GM12873 (cell line): ENCODE measurements around the gene OSBP2.

ENCODE experiments used
- TF ChIP-seq, protein P1 (sequence below): IDR thresholded peaks from 2 replicates; pipeline ENCODE4 v1.5.1; 2012; ENCODE audit warnings: low read depth, mild to moderate bottlenecking, moderate library complexity, low read length, control low read depth; ENCODE audit not compliant: insufficient read depth; ENCODE audit errors: missing control alignments

OSBP2 gene

GRCh38 chr22:30806391-30806861, 111.8 kb downstream of the OSBP2 start:
- TF ChIP-seq, protein P1, sequence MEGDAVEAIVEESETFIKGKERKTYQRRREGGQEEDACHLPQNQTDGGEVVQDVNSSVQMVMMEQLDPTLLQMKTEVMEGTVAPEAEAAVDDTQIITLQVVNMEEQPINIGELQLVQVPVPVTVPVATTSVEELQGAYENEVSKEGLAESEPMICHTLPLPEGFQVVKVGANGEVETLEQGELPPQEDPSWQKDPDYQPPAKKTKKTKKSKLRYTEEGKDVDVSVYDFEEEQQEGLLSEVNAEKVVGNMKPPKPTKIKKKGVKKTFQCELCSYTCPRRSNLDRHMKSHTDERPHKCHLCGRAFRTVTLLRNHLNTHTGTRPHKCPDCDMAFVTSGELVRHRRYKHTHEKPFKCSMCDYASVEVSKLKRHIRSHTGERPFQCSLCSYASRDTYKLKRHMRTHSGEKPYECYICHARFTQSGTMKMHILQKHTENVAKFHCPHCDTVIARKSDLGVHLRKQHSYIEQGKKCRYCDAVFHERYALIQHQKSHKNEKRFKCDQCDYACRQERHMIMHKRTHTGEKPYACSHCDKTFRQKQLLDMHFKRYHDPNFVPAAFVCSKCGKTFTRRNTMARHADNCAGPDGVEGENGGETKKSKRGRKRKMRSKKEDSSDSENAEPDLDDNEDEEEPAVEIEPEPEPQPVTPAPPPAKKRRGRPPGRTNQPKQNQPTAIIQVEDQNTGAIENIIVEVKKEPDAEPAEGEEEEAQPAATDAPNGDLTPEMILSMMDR = no peak

DNA sequence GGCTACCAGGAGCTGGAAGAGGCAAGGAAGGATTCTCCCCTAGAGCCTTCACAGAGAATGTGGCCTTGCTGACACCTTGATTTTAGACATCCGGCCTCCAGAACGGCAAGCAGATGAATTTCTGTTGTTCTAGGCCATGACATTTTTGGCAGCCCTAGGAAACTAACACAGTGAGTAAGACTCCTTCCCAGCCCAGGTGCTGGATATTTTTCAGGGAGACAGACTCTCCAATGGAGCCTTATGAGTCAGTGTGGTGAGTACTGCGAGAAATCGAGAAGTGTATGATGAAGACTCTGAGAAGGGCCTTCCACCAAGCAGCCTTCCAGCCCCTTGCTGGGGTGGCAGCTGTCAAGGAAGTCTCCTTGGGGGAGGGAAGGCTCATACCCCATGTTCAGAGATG, 114.4 kb downstream of the OSBP2 start:
- TF ChIP-seq, protein P1 = no peak

DNA sequence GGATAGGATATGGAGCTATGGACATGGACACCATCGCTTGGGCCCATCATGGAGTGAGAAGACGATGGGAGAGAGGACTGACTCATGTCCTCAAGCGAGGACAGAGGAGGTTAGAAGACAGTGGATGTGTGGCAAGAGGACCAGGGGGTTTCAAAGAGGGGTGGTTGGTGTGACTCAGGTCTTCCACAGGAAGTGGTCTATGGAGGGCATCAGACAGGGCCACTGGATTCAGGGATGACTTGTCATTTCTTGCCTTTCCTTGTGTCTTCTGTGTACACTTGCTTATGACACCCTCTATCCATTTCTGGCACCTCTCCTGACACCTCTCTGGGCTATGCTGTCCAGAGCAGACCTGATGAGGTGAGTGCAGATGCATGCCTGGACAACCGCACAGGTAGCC, 115.4 kb downstream of the OSBP2 start:
- TF ChIP-seq, protein P1 = no peak

DNA sequence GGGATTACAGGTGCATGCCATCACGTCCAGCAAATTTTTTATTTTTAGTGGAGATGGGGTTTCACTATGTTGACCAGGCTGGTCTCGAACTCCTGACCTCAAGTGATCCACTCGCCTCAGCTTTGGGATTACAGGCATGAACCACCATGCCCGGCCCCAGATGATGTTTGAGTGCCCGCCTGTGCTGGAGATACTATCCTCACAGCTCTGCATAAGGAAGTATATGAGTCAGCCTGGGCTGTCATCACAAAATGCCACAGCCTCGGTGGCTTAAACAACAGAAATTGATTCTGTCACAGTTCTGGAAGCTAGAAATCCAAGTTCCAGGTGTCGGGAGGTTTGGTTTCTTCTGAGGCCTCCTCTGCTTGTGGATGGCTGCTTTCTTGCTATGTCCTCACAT, 119.3 kb downstream of the OSBP2 start:
- TF ChIP-seq, protein P1 = no peak

DNA sequence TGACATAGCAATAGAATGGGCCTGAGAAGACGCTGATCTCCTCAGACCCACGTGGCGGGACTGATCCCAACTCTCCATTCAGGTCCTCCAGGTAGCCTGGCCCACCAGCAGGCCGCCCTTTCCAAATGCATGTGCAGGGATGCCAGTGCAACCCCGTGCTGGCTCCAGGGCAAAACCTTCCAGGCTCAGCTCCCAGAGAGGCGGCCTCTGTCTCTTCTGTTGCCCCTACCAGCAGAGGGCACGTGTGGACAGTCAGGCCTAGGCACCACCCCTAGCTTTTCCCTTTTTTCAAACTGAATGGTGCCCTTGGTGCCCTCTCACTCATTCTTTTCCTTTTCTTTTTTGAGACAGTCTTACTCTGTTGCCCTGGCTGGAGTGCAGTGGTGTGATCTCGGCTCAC, 121.7 kb downstream of the OSBP2 start:
- TF ChIP-seq, protein P1 = peak; percentile 23

GRCh38 chr22:30821381-30821780, 126.7 kb downstream of the OSBP2 start:
- TF ChIP-seq, protein P1 = no peak

- TF ChIP-seq, protein P1 = no peak
Observed at GRCh38 chr22:30821863-30822215, 127.2 kb downstream of the OSBP2 start.
